HUES64 (cell line): ENCODE data around the gene IPCEF1.

Experiments
- H3K27ac ChIP-seq: 2 replicates; pipeline ENCODE4 v1.7.0; 2013; ENCODE audit warnings: low read depth, low read length, inconsistent platforms
- H3K27me3 ChIP-seq: 2 replicates; pipeline ENCODE4 v1.6.1; 2013; ENCODE audit warnings: mild to moderate bottlenecking, low read length; ENCODE audit not compliant: insufficient read depth
- H3K36me3 ChIP-seq: 2 replicates; pipeline ENCODE4 v1.6.1; 2013; ENCODE audit warnings: mild to moderate bottlenecking, low read length; ENCODE audit not compliant: insufficient read depth
- H3K4me1 ChIP-seq: 2 replicates; pipeline ENCODE4 v1.6.1; 2013; ENCODE audit warnings: mild to moderate bottlenecking, low read length, moderate library complexity; ENCODE audit not compliant: insufficient read depth
- H3K4me3 ChIP-seq: 2 replicates; pipeline ENCODE4 v1.5.1; 2013; ENCODE audit warnings: mild to moderate bottlenecking, low read length, moderate library complexity
- H3K9ac ChIP-seq: 2 replicates; pipeline ENCODE4 v1.6.1; 2013; ENCODE audit warnings: mild to moderate bottlenecking, low read depth, low read length
- H3K9me3 ChIP-seq: 2 replicates; pipeline ENCODE4 v1.6.1; 2013; ENCODE audit warnings: low read depth, low read length; ENCODE audit not compliant: insufficient read depth
- WGBS: fragments of 150-250, 120-280 bp; methylation state at CpG from one replicate; pipeline ENCODE4 v1.1.7; 2013; ENCODE audit warnings: missing lambda C conversion rate; 5-methylcytosine and 5-hydroxymethylcytosine counted together

The IPCEF1 gene

DNA sequence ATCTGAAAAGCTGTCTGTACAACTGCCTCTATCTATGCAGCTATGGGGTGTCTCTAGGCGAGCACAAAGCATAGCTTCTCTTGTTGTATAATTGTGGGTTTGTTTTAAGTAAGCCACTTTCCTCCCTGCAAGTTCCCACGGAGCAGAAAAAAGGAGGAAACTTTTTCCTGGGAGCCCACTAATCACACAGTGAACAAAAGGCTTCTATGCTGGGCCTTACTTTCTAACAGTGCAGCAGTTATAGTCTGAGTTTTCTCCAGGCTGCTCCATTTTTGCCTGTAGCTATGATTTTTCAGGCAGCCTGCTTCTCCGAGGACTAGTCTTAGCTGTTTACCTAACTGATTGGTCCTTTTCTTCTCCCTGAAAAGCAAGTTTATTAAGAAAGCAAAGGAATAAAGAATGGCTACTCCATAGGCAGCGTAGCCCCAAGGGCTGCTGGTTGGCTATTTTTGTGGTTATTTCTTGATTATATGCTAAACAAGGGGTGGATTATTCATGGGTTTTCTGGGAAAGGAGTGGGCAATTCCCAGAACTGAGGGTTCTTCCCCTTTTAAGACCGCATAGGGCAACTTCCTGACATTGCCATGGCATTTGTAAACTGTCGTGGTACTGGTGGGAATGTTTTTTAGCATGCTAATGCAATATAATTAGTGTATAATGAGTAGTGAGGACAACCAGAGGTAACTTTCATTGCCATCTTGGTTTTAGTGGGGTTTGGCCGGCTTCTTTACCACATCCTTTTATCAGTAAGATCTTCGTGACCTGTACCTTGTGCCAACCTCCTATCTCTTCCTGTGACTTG lies 233.2 kb downstream of the IPCEF1 start:
- H3K36me3 ChIP-seq: no peaks in the 10 kb centered on the region
- H3K9ac ChIP-seq: no peak overlapping the region
- H3K27me3 ChIP-seq: no peaks in the 10 kb centered on the region
- H3K4me3 ChIP-seq: no peak overlapping the region
- WGBS: 94% methylated on average over 8 of the region's 8 CpGs
- H3K27ac ChIP-seq: no peak overlapping the region
- peaks cover 11% of the 10 kb centered on the region for H3K4me1 ChIP-seq
- H3K9me3 ChIP-seq: peaks cover 18% of the 10 kb centered on the region

DNA sequence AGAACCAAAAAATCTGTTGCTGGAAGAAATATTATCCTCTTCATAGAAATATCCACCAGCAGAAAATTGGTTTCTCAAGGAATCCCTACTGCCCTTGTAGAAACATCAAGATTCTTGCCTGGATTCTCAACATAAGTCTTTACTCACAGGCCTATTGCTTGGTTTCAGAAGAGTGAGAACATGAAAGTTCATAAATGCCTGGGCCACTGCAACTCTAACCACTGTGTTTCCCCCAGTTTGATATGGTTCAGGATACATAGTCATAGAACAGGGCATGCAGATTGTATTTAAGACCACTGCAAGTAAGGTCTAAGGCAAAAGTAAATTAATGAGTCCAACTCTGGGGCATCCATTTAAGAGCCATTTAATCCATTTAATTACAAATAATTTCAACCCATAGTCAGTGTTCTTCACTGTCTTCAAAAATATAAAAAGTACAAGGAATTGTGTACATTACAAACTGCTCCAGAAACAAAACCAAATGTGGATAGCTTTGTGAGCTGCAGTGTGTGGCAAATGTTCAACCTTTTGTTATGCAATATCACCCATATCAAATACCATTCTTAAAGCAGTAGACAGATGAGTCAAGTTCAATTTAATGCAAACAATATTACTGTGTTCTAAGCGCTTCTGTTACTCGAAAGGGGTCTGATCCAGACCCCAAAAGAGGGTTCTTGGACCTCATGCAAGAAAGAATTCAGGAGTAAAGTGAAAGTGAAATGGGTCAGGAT lies 234.2 kb downstream of the IPCEF1 start:
- Histone ChIP-seq H3K4me1 (peaks cover 1% of the 10 kb centered on the region; the same call in 1 of the 2 replicates), H3K36me3 (no peaks in the 10 kb centered on the region), H3K4me3 (no peak overlapping the region), H3K9ac (no peak overlapping the region), H3K27ac (no peak overlapping the region), H3K9me3 (peaks cover 18% of the 10 kb centered on the region), H3K27me3 (no peaks in the 10 kb centered on the region)
- 95% methylated on average over 2 of the region's 2 CpGs for WGBS

GRCh38 chr6:154117485-154117884 lies 239.1 kb downstream of the IPCEF1 start:
- no peak overlapping the region for H3K9ac ChIP-seq
- no peak overlapping the region for H3K4me3 ChIP-seq
- no peaks in the 10 kb centered on the region for H3K4me1 ChIP-seq
- no peak overlapping the region for H3K27ac ChIP-seq
- H3K27me3 ChIP-seq: no peaks in the 10 kb centered on the region
- peaks cover 6% of the 10 kb centered on the region for H3K9me3 ChIP-seq
- 85% methylated on average over 4 of the region's 4 CpGs for WGBS
- H3K36me3 ChIP-seq: no peaks in the 10 kb centered on the region

- no peak overlapping the region for H3K9ac ChIP-seq
- no peak overlapping the region for H3K27ac ChIP-seq
- no peaks in the 10 kb centered on the region for H3K4me1 ChIP-seq
- H3K27me3 ChIP-seq: no peaks in the 10 kb centered on the region
- no peaks in the 10 kb centered on the region for H3K9me3 ChIP-seq
- no peak overlapping the region for H3K4me3 ChIP-seq
- H3K36me3 ChIP-seq: no peaks in the 10 kb centered on the region
- 95% methylated on average over 3 of the region's 3 CpGs for WGBS
These were observed 243.2 kb downstream of the IPCEF1 start for GRCh38 chr6:154113392-154113791.

- no peak overlapping the region for H3K27ac ChIP-seq
- H3K9me3 ChIP-seq: no peaks in the 10 kb centered on the region
- H3K4me1 ChIP-seq: no peaks in the 10 kb centered on the region
- no peaks in the 10 kb centered on the region for H3K27me3 ChIP-seq
- no peak overlapping the region for H3K9ac ChIP-seq
- no peaks in the 10 kb centered on the region for H3K36me3 ChIP-seq
- 98% methylated on average over 2 of the region's 2 CpGs for whole genome bisulfite sequencing
- H3K4me3 ChIP-seq: no peak overlapping the region
These were observed 244.3 kb downstream of the IPCEF1 start for GRCh38 chr6:154112181-154112809.

GRCh38 chr6:154111025-154111424 lies 245.6 kb downstream of the IPCEF1 start:
- no peak overlapping the region for H3K9ac ChIP-seq
- WGBS: 93% methylated on average over 1 of the region's 1 CpG
- H3K4me1 ChIP-seq: no peaks in the 10 kb centered on the region
- H3K27ac ChIP-seq: no peak overlapping the region
- H3K4me3 ChIP-seq: no peak overlapping the region
- H3K9me3 ChIP-seq: no peaks in the 10 kb centered on the region
- no peaks in the 10 kb centered on the region for H3K36me3 ChIP-seq
- H3K27me3 ChIP-seq: no peaks in the 10 kb centered on the region

DNA sequence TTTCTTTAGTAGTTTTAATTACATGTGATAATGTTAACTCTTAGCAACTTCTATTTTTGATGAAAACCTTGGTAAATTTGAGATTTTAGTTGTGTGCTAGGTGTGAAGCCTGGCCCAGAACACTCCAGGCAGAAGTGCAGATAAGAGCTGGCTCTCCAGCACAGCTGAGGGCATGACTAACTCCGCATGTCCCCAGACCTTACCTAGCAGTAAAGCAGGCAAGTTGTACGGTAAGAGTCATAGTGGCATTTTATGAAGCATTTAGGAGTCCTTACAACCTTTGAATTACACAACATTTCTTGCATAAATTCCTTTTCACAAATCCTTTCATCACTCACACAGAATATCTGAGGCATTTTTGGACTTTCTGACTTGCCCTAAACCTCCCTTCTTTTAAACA lies 250.4 kb downstream of the IPCEF1 start:
- H3K9ac ChIP-seq: no peak overlapping the region
- WGBS: 93% methylated on average over 2 of the region's 2 CpGs
- H3K4me1 ChIP-seq: no peaks in the 10 kb centered on the region
- H3K9me3 ChIP-seq: no peaks in the 10 kb centered on the region
- H3K4me3 ChIP-seq: no peak overlapping the region
- H3K36me3 ChIP-seq: no peaks in the 10 kb centered on the region
- no peaks in the 10 kb centered on the region for H3K27me3 ChIP-seq
- no peak overlapping the region for H3K27ac ChIP-seq
